GM18508 (cell line): Measurements from ENCODE around the gene THSD4.

ENCODE experiments used
- ATAC-seq: cut with Tn5 transposase; IDR thresholded peaks from one replicate; pipeline ENCODE4 v1.9.1; 2021; ENCODE audit warnings: moderate number of reproducible peaks; ENCODE audit not compliant: insufficient read depth, unreplicated experiment

The THSD4 gene

GRCh38 chr15:71336671-71337070 is 221.4 kb downstream of the THSD4 start:
- no peak for ATAC-seq

- ATAC-seq, result no peak
Observed at GRCh38 chr15:71337197-71337845, 222.1 kb downstream of the THSD4 start.

GRCh38 chr15:71338265-71338664 is 223.0 kb downstream of the THSD4 start:
- ATAC-seq, result no peak

- no peak for ATAC-seq
Observed at GRCh38 chr15:71338827-71339542, 223.7 kb downstream of the THSD4 start.

- ATAC-seq, result no peak
Observed at GRCh38 chr15:71341811-71342550, 226.7 kb downstream of the THSD4 start.

GRCh38 chr15:71342658-71343057 is 227.4 kb downstream of the THSD4 start:
- ATAC-seq, result no peak

GRCh38 chr15:71344316-71344715 is 229.0 kb downstream of the THSD4 start:
- no peak for ATAC-seq

- no peak for ATAC-seq
Observed at GRCh38 chr15:71345186-71345585, 229.9 kb downstream of the THSD4 start.

- no peak for ATAC-seq
Observed at GRCh38 chr15:71346464-71346863, 231.2 kb downstream of the THSD4 start.

- no peak for ATAC-seq
Observed at GRCh38 chr15:71348597-71348996, 233.3 kb downstream of the THSD4 start.

- ATAC-seq, result no peak
Observed at GRCh38 chr15:71349336-71349735, 234.1 kb downstream of the THSD4 start.

- no peak for ATAC-seq
Observed at GRCh38 chr15:71349736-71350526, 234.7 kb downstream of the THSD4 start.

- no peak for ATAC-seq
Observed at GRCh38 chr15:71350622-71351378, 235.5 kb downstream of the THSD4 start.

- ATAC-seq, result no peak
Observed at GRCh38 chr15:71352125-71352524, 236.9 kb downstream of the THSD4 start.

GRCh38 chr15:71352765-71353164 is 237.5 kb downstream of the THSD4 start:
- no peak for ATAC-seq

GRCh38 chr15:71353171-71353570 is 237.9 kb downstream of the THSD4 start:
- no peak for ATAC-seq

GRCh38 chr15:71355268-71355667 is 240.0 kb downstream of the THSD4 start:
- no peak for ATAC-seq

GRCh38 chr15:71357321-71357732 is 242.1 kb downstream of the THSD4 start:
- no peak for ATAC-seq

- no peak for ATAC-seq
Observed at GRCh38 chr15:71357967-71358366, 242.7 kb downstream of the THSD4 start.

GRCh38 chr15:71359246-71359645 is 244.0 kb downstream of the THSD4 start:
- ATAC-seq, result no peak
